HUES6 (cell line): ENCODE results near the gene COG4.
A peak's percentile ranks its signal among the peaks of the same experiment; 100 is the strongest.
"Not testable (repeated sequence)": the region's sequence is repeated elsewhere in the genome, so short reads cannot be mapped to it uniquely, and the experiment has no call there.

Source experiments
- H3K27ac ChIP-seq: 2 replicates; pipeline ENCODE4 v1.7.0; 2013; ENCODE audit warnings: low read depth, mild to moderate bottlenecking, low read length, inconsistent platforms
- H3K27me3 ChIP-seq: 2 replicates; pipeline ENCODE4 v1.6.1; 2013; ENCODE audit warnings: low read length; ENCODE audit not compliant: control insufficient read depth, insufficient read depth
- H3K36me3 ChIP-seq: 2 replicates; pipeline ENCODE4 v1.6.1; 2013; ENCODE audit warnings: low read length; ENCODE audit not compliant: control insufficient read depth, insufficient read depth
- H3K4me1 ChIP-seq: 2 replicates; pipeline ENCODE4 v1.6.1; 2013; ENCODE audit warnings: low read length; ENCODE audit not compliant: control insufficient read depth, insufficient read depth
- H3K4me3 ChIP-seq: 2 replicates; pipeline ENCODE4 v1.5.1; 2013; ENCODE audit warnings: low read depth, low read length
- H3K9ac ChIP-seq: one replicate; pipeline ENCODE4 v1.6.1; 2013; ENCODE audit warnings: mild to moderate bottlenecking, low read length
- H3K9me3 ChIP-seq: 2 replicates; pipeline ENCODE4 v1.6.1; 2013; ENCODE audit warnings: low read depth, low read length; ENCODE audit not compliant: control insufficient read depth, insufficient read depth

COG4 gene

DNA sequence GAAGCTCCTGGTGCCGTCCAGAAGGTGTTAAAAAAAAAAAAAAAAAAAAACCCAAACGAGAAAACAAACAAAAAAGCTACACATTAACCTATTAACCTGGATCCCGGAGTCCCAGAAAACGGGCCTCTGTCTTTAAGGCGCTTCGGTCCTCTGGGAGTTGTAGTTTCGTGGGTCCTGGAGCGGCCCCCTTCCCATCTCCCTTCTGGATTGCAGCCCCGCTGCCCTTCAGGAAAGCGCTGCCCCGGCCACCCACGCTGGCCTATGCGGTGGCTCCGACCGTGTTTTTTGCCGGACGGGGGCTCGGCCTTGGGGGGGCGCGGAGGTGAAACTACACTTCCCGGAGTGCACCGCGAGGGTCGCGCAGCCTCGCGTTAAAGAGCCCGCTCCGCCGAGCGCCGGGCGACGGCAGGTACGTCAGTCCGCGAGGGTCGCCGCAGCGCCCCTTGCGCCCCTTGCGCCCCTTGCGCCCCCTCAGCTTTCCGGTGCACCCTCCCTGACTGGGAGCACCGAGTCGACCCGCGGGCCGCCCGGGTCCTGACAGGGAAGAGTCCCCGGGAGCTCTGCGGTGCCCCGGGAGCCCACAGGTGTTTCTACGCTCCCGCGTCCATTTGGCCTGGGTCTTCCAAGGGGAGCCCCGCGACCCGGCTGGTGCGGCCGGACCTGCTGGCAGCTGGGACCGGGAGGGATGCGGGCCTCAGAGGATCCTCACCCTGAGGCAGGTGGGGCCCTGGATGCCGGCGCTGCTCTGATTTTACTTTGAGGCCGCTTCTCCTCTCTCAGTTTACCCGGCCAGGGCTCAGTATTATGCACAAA, 68.9 kb downstream of the COG4 start, which contains the start of gene FCSK:
FCSK (plus strand) TSS at position 374 of the 813 bp plus-strand sequence. CDS start 8,596 bp downstream, outside the sequence.
- Histone ChIP-seq H3K36me3 (no peaks in the 10 kb centered on the region), H3K27ac (peak within 1 kb of the TSS; percentile 100)

DNA sequence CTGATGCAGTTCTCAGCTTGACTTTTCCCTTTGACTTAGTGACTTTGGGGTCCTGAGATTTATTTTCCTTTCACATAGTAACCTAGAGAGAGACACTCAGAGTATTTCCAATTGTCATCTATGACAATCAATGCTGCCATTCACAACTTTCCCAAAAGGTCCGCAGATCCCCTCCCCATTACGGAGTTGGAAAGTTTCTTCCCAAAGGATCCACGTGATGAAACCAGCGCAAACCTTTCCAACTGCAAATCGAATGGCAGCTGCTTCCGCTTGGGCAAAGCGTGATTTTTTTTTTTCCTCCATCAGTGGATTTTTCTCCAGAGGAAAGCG, 69.5 kb downstream of the COG4 start:
- Histone ChIP-seq H3K4me1 (peaks cover 7% of the 10 kb centered on the region), H3K36me3 (no peaks in the 10 kb centered on the region), H3K9me3 (no peaks in the 10 kb centered on the region), H3K27ac (peak overlapping the region; percentile 100), H3K27me3 (no peaks in the 10 kb centered on the region), H3K4me3 (peak overlapping the region; percentile 87), H3K9ac (peak overlapping the region; percentile 98)

More for the DNA sequence above, 68.9 kb downstream of the COG4 start, which contains the start of gene FCSK:
- peaks cover 7% of the 10 kb centered on the region for H3K4me1 ChIP-seq
- H3K4me3 ChIP-seq = peak within 1 kb of the TSS; percentile 87
- no peaks in the 10 kb centered on the region for H3K9me3 ChIP-seq
- no peaks in the 10 kb centered on the region for H3K27me3 ChIP-seq
- H3K9ac ChIP-seq = peak within 1 kb of the TSS; percentile 98

DNA sequence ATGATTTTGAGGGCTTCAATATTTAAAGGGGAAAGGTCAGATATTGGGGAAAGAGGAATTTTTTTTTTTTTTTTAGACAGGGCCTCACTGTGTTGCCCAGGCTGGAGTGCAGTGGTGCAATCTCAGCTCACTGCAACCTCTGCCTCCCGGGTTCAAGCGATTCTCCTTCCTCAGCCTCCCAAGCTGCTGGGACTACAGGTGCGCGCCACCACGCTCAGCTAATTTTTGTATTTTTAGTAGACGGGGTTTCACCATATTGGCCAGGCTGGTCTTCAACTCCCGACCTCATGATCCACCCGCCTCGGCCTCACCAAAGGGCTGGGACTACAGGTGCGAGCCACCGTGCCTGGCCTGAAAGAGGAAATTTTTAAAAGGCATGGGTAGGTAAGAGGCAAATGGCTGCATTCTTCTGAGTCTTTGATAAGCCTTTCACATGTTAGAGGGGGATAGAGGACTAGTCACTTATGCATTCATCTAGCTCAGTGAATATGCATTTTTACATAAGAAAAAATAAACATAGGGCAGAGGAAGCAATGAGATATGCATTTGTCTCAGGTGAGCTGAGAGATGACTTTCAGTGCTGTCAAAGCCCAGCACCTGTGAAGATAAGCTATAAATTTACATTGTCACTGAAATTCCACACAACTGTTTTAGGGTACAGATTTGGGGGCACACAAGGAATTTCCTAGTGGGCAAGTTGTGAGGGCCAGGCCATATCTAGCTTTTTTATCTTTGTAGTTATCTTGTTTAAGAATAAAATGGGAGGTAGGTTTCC, 70.0 kb downstream of the COG4 start:
- peak overlapping the region; percentile 87 for H3K4me3 ChIP-seq
- H3K36me3 ChIP-seq = no peaks in the 10 kb centered on the region
- H3K4me1 ChIP-seq = peaks cover 7% of the 10 kb centered on the region
- no peaks in the 10 kb centered on the region for H3K9me3 ChIP-seq
- H3K27ac ChIP-seq = no peak overlapping the region
- no peaks in the 10 kb centered on the region for H3K27me3 ChIP-seq
- peak overlapping the region; percentile 98 for H3K9ac ChIP-seq

DNA sequence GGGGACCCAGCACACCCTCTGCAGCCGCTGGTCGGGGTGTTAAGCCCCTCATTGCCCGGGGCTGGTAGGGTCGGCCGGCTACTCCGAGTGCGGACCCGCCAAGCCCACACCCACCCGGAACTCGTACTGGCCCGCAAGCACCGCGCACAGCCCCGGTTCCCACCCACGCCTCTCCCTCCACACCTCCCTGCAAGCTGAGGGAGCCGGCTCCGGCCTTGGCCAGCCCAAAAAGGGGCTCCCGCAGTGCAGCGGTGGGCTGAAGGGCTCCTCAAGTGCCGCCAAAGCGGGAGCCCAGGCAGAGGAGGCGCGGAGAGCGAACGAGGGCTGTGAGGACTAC, 72.4 kb downstream of the COG4 start:
- H3K36me3 ChIP-seq, H3K27me3 ChIP-seq, H3K9ac ChIP-seq, H3K27ac ChIP-seq, H3K4me3 ChIP-seq, H3K9me3 ChIP-seq: not testable (repeated sequence)
- peaks cover 12% of the 10 kb centered on the region for H3K4me1 ChIP-seq

DNA sequence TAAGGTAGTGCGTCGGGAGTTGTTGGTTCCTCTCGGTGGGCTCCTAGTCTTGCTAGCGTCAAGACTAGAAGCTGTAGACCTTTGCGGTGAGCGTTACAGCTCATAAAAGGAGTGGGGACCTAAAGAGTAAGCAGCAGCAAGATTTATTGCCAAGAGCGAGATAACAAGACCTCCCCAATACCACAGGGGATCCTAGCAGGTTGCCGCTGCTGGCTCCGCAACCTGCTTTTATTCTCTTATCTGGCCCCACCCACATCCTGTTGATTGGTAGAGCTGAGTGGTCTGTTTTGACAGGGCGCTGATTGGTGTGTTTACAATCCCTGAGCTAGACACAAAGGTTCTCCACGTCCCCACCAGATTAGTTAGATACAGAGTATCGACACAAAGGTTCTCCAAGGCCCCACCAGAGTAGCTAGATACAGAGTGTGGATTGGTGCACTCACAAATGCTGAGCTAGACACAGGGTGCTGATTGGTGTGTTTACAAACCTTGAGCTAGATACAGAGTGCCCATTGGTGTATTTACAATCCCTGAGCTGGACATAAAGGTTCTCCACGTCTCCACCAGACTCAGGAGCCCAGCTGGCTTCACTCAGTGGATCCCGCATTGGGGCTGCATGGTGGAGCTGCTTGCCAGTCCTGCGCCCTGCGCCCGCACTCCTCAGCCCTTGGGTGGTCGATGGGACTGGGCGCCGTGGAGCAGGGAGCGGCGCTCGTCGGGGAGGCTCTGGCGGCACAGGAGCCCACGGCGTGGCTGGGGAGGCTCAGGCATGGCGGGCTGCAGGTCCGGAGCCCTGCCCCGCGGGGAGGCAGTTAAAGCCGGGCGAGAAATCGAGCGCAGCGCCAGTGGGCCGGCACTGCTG, 73.0 kb downstream of the COG4 start:
- not testable (repeated sequence) for H3K27ac ChIP-seq, H3K9ac ChIP-seq, H3K36me3 ChIP-seq, H3K27me3 ChIP-seq, H3K9me3 ChIP-seq, H3K4me3 ChIP-seq
- H3K4me1 ChIP-seq = peaks cover 12% of the 10 kb centered on the region

DNA sequence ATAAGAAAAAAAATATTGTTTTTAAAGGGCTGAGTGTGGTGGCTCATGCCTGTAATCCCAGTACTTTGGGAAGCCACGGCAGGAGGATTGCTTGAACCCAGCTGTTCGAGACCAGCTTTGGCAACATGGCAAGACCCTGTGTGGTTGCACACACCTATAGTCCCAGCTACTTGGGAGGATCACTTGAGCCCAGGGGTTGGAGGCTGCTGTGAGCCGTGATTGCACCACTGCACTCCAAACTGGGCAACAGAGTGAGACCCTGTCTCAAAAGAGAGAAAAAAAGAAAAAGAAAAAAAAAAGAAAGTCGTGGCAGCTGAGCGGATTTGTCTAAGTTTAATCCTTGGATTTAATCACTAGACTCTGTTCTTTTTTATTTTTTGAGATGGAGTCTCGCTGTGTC, 75.3 kb downstream of the COG4 start:
- Histone ChIP-seq H3K4me3 (no peak overlapping the region), H3K27ac (no peak overlapping the region), H3K9ac (no peak overlapping the region), H3K27me3 (no peaks in the 10 kb centered on the region), H3K4me1 (peaks cover 5% of the 10 kb centered on the region), H3K9me3 (no peaks in the 10 kb centered on the region), H3K36me3 (no peaks in the 10 kb centered on the region)

DNA sequence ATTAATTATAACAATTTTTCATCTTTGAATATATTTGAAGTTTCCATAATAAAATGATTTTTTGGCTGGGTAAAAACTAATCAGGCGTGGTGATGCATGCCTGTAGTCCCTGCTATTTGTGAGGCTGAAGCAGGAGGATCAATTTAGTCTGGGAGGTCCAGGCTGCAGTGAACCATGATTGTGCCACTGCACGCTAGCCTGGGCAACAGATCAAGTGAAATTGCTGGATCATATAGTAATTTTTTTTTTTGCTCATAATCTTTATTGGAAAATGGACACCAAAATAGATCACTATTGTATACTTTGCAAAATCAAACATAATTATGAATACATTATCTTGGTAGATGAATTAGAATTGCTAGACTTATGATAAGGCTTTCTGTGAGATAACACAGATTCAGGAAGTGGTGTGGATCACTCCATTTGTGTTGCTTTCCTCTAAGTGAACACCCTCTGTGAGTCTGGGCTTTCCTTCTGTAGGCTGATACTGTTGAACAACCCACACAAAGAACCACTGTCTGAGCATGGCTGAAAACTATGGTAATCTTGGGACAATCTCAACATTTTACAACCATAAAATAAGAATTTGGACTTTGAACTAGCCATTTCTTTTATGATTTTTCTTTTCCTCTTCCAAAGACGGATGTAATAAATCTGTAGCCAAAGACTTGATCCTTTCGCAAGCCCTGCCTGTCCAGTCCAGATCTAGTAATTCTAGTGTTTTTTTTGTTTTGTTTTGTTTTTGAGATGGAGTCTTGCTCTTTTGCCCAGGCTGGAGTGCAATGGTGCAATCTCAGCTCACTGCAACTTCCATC, 78.9 kb downstream of the COG4 start:
- no peaks in the 10 kb centered on the region for H3K36me3 ChIP-seq
- H3K9ac ChIP-seq = no peak overlapping the region
- no peaks in the 10 kb centered on the region for H3K9me3 ChIP-seq
- no peak overlapping the region for H3K4me3 ChIP-seq
- no peak overlapping the region for H3K27ac ChIP-seq
- H3K27me3 ChIP-seq = no peaks in the 10 kb centered on the region
- H3K4me1 ChIP-seq = peaks cover 14% of the 10 kb centered on the region

DNA sequence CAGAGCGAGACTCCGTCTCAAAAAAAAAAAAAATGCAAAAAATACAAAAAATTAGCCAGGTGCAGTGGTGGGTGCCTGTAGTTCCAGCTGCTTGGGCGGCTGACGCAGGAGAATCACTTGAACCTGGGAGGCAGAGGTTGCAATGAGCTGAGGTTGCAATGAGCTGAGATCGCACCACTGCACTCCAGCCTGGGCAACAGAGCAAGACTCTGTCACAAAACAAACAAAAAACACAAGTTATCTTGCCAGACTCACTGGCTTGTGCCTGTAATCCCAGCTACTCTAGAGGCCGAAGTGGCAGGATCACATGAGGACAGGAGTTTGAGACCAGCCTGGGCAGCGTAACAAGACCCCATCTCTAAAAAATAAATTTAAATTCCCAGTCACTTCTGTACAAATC, 81.0 kb downstream of the COG4 start:
- Histone ChIP-seq H3K4me1 (peaks cover 22% of the 10 kb centered on the region), H3K27me3 (no peaks in the 10 kb centered on the region), H3K9me3 (no peaks in the 10 kb centered on the region), H3K4me3 (no peak overlapping the region), H3K27ac (no peak overlapping the region), H3K9ac (no peak overlapping the region), H3K36me3 (no peaks in the 10 kb centered on the region)

DNA sequence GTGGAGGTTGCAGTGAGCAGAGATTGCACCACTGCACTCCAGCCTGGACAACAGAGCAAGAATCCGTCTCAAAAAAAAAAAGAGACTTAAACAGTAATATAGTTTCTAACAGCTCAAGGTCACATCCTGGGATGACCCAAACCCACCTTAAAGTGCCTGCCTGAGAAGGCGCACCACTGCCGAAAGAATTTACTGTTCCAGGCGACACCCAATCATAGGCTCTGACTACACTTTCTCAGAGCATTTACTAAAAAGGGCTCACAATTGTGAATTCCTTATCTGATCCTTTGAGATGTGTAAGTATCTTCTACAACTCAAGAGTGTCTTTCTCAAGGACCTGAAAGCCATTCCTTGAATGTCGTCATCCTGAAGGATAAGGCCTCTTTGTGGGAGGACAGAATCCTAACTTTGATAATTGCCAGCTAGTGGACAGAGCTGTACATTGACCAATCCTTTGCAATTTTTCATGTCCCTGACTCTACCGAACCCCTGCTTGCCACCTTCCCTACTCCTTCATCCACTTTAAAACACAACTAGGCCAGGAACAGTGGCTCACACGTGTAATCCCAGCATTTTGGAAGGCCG, 81.9 kb downstream of the COG4 start:
- H3K4me3 ChIP-seq = no peak overlapping the region
- H3K9me3 ChIP-seq = no peaks in the 10 kb centered on the region
- peaks cover 26% of the 10 kb centered on the region for H3K4me1 ChIP-seq
- H3K36me3 ChIP-seq = no peaks in the 10 kb centered on the region
- no peak overlapping the region for H3K27ac ChIP-seq
- H3K9ac ChIP-seq = no peak overlapping the region
- H3K27me3 ChIP-seq = no peaks in the 10 kb centered on the region

DNA sequence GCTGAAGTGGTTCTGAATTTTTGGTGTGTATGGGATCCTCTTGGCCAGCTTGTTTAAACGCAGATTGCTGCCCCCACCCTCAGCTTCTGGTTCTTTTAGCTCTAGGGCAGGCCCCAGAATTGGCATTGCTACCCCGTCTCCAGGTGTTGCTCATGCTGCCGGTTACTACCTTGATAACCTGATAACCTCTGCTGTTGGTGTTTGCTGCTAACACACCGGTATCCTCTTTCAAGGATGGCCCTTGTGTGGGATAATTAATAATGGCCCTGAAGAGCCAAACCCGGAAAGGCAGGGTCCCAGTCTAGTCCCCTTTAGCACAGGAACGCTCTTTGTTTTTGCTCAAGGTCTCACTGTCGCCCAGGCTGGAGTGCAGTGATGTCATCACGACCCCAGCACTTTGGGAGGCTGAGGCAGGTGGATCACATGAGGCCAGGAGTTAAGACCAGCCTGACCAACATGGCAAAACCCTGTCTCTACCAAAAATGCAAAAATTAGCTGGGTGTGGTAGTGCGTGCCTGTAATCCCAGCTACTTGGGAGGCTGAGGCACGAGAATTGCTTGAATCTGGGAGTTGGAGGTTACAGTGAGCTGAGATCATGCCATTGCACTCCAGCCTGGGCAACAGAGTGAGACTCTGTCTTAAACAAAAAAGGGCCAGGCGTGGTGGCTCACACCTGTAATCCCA, 83.2 kb downstream of the COG4 start:
- Histone ChIP-seq H3K36me3 (no peaks in the 10 kb centered on the region), H3K4me1 (peaks cover 31% of the 10 kb centered on the region), H3K9ac (no peak overlapping the region), H3K27me3 (no peaks in the 10 kb centered on the region), H3K27ac (no peak overlapping the region), H3K4me3 (peak overlapping the region; percentile 68), H3K9me3 (no peaks in the 10 kb centered on the region)
